Measurements from ENCODE around the gene CDC42BPA. TPM values are rescaled to one million over a fixed set of nuclear protein-coding genes. Genes with fewer than 3 reads are reported as not detected.
"Not testable (repeated sequence)": the region's sequence is repeated elsewhere in the genome, so short reads cannot be mapped to it uniquely, and the experiment has no call there.

CDC42BPA gene
- total RNA-seq, 1 donor from 2014 or later = 51.5 TPM

DNA sequence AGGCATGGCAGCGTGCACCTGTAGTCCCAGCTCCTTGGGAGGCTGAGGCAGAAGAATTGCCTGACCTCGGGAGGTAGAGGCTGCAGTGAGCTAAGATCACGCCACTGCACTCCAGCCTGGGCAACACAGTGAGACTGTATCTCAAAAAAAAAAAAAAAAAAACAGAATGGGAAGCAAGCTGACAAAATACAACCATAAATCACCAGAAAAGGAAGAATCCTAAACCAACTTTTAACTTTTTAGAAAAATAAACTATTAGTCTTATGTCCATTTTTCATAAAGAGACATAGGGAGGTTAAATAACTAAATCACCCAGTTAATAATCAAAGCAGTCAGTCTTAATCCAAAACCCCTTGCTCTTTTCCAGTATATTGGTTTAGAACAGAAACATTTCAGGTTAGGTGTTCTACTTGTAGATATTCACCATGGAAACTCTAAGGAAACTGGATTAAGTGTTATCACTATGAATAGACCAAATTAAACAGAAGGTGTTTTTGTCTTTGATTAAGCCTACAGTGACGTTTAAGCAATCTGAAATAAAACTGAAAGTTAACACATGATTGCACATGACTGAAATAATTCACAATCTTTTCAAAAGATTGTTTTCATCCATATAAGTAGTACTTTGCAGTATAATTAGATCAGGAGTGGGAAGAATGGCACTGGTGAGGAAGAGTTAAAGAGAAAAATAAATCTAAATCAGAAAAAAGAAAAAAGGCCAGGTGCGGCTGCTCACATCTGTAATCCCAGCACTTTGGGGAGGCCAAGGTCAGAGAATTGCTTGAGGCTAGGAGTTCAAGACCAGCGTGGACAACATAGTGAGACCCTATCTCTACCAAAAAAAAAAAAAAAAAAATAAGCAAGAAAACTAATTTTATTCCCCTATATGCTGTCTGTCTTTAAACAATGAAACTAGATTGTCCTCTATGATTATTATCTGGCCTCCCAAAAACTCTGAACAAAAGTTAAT is 9.6 kb downstream of the CDC42BPA start:
- no peak for DNase-seq (ENCODE audit: low spot score)

DNA sequence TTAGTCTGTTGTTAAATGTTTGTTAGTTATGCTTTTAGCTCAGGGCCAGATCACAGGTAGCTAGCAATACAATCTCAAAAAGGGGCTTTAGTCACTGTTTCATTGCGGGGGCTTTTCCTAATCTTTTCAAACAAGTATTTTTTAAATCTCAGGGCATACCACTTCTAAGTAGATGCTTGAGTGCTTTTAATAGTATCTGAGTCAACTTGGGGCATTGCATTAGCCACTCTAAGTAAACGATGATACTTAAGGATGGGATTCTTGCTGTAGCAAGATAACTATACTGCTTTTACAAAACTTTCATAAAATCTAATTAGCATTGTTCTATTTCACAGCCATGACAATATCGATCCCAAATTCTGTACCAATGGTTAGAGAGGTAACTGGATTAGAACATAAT is 11.6 kb downstream of the CDC42BPA start:
- DNase-seq (ENCODE audit: low spot score) = no peak

DNA sequence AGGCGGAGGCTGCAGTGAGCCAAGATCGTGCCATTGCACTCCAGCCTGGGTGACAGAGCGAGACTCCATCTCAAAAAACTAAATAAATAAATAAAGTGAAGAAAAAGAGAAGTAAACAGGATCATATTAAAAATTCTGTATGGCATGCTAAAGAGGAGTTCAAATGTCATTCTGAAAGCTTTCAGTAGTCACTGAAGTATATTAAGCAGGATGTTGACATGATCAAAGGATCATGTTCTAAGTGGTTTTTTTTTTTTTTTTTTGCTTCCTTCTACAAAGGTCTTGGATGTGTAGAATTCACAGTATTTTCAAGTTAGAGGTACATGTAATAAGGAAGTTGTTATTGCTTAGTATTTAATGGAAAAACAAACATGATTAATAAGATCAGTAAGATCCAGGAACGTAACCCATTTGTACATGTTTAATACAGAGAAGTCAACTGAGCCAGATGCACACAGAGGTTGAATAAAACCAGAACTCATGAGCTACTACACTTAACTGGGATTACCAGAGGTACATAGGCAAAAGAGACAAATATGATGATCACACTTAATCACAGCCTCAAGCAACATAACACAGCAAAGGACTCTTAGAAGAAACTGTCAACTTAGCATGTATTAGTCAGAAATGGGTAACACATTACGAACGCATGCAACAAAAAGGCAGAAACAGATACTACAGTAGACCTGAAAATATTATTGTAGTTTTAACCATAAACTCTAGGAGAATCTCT is 12.2 kb downstream of the CDC42BPA start:
- DNase-seq (ENCODE audit: low spot score) = no peak

DNA sequence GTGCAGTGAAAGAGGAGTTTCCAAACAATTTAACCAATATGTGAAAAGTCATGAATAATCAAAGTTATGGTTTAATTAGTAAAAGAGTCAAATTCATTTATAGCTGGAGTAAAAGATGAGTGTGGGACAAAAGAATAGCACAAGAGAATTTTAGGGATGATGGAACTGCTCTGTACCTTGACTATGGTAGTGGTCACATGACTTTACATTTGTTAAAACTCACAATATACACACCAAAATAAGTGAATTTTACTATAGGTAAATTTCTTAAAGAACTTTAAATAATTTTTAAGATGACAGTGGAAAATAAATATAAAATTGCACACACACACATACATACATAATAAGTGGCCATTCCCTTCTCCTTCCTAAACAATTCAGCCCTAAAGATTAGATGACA is 13.6 kb downstream of the CDC42BPA start:
- no peak for DNase-seq (ENCODE audit: low spot score)

DNA sequence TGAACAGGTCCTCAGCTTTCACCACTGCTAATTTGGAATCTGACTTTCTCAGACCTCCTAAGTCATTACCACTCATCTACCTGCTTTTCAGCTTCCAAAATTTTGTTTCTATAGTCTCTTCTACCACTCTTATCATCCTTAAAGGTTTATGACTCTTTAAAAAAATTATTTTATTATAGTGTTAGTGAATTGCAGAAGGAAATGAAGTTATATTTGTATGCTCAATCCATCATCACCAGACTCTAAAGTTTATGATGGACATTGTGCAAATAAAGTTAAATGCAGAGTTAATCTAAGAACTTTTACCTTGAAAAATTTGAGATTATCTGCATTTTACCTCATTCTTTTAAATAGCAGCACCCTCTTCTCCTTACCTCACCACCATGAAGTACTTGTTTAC is 14.6 kb downstream of the CDC42BPA start:
- DNase-seq (ENCODE audit: low spot score) = no peak

DNA sequence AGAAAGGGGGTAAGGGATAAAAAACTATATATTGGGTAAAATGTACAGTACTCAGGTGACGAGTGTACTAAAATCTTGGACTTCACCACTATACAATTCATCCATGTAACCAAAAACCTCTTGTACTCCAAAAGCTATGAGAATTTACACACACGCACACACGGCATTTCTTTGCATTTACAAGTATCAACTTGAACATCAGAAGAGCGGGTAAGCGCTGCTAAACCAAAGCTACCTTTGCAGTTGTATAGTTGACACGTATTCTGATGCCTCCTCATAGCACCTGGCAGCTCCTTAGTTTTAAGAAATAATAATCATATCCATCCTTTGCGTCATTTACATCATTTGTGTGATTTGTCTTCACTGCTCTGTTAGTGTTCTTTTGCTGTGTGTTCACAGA is 17.6 kb downstream of the CDC42BPA start:
- no peak for DNase-seq (ENCODE audit: low spot score)

DNA sequence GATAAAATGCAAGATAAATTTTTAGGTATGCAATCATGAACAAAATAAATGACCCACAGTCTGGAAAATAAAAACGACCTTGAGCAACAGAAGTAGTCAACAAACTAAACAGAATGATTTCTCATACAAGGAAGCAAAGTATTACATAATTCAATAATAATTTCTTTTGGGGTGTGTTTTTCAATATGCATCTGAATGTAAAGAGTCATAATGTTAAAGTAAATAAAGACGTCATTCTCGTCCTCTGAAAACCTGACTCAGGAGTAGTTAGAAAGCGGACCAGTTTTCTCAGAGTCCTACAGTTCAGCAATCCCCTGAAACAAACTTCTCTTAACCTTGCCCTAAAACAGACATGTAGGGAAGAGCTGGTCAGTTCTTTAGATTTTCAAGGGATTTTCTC is 18.6 kb downstream of the CDC42BPA start:
- no peak for DNase-seq (ENCODE audit: low spot score)

DNA sequence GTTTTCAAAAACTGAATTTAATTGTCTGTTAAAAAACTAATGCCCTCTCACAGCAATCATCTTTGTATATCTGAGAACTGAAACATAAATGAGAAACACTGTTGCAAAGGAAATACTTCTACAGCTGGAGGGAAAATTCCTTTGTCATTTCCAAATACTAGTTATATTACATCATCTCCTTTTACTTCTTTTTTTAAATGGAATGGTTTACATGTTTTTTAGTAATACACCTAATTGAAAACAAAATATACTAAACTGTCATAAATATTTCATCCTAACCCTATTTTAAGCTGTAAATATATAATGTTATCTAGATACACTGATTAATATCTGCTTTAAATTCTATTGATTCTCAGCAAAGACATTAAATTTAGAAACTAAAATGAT is 19.1 kb downstream of the CDC42BPA start:
- no peak for DNase-seq (ENCODE audit: low spot score)

DNA sequence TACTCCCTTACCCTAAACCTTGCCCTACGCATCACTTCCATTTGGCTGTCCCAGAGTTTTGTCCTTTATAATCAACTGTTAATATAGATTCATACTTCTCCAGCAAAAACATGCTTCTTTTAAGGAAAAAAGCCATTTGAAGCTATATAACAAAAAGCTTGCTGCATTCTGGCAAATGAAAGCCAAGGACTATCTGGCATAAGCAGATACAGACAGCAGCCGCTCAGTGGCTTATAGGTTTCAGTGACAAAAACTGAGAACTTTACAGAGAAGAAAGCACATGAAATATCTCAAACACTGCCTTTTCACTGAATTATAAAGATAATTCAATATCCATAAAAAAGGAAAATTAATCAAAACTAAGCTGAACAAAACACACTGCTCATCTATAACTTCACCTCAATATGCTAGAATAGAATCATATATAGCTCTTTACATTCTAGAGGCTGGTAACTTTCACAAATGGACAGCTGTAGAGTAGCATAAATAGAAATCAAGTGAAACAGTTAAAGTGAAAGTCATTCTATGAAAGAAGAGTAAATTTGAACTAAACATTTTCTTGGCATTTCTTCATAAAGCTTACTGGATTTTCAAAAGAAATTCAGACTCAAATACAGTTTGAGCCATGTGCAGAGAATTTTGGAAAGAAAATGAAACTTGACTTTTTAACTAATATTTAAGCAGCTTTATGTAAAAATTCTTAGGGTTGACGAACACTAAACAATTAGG is 19.6 kb downstream of the CDC42BPA start:
- no peak for DNase-seq (ENCODE audit: low spot score)

DNA sequence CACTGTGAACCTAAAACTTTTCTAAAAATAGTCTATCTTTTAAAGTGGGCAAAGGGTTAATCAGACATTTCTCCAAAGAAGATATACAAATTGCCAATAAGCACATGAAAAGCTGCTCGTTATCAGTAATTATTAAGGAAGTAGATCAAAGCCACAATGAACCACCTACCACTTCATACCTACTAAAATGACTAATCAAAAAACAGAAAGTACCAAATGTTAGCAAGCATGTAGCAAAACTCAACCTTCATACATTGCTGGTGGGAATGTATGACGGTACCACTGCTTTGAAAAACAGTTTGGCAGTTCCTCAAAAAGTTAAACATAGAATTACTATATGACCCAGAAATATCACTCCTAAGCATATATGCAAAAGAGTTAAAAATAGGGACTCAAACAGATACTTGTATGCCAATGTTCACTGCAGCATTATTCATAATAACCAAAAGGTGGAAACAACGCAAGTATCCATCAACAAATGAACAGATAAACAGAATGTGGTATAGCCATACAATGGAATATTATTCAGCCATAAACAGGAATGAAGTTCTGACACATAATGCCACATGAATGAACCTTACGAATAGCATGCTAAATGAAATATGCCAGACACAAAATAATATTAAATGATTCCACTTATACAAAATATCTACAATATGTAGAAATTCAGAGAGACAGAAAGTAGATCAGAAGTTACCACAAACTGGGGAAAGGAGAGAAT is 21.1 kb downstream of the CDC42BPA start:
- DNase-seq (ENCODE audit: low spot score) = no peak

DNA sequence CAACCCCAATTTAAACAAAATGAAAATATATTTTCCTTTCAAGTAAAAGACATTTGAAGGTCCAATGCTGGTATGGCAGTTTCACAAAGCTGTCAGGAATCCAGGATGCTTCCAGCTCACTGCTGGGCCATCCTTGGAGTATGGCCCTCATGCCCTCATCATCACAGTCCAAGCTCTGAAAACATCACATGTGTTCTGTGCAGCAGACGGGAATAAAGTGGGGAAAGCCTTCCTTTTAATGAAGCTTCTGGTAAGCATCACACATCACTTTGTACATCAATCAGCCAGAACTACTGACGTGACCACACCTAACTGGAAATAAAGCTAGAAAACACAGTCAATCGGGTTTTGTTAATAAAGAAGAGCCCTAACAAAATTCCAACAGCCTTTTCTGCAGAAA is 22.7 kb downstream of the CDC42BPA start:
- DNase-seq (ENCODE audit: low spot score) = no peak

DNA sequence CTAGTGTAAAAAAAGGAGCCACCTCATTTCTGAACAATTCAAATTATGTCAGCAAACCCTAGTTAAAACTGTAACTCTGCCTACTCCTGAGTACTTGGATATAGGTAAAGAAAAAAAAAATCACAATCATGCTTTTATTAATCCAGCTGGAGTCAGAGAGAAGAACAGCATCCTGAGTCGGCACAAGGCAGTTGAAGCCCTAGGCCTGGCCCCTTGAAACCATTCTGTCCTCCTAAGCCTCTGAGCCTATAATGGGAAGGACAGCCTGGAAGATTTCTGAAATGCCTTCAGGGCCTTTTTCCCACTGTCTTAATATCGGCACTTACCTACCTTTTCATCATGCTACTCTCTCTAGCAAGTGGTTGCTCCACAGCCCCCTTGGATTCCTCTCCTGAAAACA is 32.5 kb downstream of the CDC42BPA start:
- DNase-seq (ENCODE audit: low spot score) = no peak

DNA sequence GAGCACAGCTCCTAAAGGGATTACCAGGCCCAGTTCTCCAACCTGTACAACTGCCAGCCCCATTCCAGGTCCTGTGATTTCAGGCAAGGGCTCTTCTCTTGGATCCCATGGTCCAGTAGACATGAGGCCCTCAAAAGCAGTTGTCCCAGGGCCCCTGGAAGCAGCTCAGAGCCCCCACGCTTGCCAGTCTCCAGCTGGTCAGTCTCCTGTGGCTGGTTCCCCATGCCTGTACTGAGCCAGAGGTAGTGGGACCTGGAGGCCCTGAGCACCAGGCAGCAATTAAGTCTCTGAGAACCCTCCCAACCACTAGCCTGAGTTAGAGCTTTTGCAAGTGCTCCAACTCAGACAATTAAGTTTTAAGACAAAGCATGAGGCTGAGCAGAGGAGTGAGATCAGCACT is 36.9 kb downstream of the CDC42BPA start:
- DNase-seq (ENCODE audit: low spot score) = no peak

DNA sequence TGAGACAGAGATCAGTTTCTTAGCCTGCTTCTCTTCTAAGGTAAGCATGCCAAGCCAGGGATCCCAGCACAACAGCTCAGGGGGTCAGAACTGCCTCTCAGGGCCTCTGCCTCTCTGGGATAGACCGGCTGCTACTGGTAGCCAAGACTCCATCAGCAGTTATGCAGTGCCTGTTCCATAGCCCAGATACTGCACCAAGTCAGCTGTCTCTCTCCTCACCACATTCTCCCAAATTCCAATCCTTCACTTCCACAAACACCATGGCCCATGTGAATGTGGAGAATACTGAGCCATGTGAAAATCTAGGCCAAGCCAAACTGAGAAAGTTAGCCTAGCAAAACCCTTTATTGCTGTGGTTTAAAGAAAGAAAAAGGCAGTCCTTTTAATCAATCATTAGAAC is 37.5 kb downstream of the CDC42BPA start:
- DNase-seq (ENCODE audit: low spot score) = no peak

DNA sequence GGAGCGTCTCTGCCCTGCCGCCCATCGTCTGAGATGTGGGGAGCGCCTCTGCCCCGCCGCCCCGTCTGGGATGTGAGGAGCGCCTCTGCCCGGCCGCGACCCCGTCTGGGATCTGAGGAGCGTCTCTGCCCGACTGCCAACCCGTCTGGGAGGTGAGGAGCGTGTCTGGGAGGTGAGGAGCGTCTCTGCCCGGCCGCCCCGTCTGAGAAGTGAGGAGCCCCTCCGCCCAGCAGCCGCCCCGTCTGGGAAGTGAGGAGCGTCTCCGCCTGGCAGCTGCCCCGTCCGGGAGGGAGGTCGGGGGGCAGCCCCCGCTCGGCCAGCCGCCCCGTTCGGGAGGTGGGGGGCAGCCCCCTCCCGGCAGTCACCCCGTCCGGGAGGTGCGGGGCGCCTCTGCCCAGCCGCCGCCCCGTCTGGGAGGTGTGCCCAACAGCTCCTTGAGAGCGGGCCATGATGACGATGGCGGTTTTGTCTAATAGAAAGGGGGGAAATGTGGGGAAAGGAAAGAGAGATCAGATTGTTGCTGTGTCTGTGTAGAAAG is 42.1 kb downstream of the CDC42BPA start:
- not testable (repeated sequence) for DNase-seq (ENCODE audit: low spot score)

DNA sequence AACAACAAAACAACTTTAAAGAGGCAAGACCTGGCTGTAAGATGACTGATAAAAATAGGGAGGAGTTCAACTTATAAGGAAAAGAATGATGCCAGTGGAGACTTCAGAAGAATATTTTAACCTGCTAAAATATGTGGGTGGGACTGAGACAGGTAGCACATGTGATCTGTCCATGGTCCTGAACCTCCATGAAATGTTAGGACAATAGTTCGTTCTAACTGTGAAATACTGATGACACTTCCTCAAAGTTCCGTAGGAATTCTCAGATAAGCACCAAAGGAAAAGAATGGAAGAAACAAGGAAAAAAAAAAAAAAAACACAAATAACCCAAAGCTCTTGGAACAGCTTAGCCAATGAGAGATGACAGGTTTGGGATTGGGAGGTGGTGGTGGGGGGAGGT is 44.7 kb downstream of the CDC42BPA start:
- no peak for DNase-seq (ENCODE audit: low spot score)

DNA sequence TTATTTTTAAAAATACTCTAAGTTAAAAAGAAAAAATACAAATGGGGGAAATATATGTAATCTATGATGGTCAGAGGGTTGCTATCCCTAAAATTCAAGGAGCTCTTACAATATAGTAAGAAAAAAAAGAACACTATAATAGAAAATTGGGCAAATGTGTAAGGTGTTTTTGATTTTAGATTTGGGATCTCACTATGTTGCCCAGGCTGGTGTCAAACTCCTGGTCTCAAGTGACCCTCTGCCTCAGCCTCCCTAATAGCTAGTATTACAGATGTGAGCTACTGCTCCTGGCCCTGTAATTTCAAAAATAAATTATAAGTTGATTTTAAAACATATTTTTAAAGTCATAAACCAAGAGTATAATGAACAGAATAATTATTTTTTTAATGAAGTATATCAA is 45.9 kb downstream of the CDC42BPA start:
- DNase-seq (ENCODE audit: low spot score) = no peak

DNA sequence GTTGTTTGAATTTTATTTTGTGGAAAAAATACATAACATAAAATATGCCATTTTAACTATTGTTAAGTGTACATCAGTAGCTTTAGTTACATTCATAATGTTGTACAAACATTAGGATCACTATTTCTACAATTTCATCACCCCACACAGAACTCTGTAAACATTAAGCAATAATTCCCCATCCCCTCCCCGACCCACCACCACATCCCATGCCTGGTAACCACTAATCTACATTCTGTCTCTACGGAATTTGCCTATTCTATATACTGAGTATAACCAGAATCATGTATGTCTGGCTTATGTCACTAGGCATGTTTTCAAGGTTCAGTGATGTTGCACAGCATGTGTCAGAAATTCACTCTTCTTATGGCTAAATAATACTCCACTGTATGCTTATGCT is 47.7 kb downstream of the CDC42BPA start:
- DNase-seq (ENCODE audit: low spot score) = no peak

DNA sequence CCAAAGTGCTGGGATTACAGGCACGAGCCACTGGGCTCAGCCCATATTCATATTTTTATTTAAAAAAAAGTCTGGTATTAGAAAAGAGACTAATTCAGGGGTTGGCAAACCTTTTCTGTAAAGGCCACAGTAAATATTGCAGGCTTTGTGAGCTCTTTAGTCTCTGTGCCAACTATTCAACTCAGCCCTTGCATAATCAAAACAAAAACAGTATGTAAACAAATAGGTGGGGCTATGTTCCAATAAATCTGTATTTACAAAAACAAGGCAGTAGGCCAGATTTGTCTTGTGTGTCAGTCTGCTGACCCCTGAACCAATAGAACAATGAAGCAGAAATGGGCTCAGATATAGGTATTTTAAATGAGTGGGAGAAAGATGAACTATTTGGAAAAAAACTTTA is 49.3 kb downstream of the CDC42BPA start:
- DNase-seq (ENCODE audit: low spot score) = no peak

DNA sequence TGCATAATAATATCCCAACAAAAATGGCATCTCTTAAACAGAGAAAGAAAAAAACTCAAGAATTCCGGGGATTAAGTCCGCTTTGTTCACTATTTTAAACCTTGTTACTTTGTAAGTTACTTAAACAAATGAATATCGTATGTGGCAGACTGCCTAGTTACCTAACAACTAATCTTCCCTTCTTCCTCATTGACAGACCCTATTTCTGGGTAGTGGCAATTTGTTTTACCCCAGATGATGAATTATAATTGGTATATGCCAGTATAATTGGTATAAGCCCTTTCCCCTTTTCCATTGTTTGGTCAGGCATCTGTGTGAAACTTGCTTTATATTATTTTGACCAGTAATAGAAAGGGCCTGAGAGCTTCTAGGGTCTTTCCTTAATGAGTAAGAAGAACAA is 52.4 kb downstream of the CDC42BPA start:
- no peak for DNase-seq (ENCODE audit: low spot score)

DNA sequence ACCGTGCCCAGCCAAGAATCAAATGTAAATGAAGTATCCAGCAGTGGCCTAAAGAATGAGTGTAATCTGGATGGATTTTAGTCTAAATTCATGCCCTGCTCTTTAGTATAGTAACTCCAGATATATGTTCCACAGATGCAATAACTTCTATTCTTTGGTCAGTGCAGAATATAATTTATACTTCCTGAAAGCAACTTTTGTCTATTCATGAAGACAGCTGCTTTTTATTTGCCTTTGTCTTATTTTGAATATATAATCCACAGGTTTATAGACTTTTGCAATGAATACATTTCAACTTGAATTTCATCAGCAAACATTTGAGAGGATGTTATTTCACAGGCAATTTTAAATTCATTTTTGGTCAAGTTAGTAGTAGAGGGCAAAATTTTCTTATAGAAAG is 54.4 kb downstream of the CDC42BPA start:
- no peak for DNase-seq (ENCODE audit: low spot score)

DNA sequence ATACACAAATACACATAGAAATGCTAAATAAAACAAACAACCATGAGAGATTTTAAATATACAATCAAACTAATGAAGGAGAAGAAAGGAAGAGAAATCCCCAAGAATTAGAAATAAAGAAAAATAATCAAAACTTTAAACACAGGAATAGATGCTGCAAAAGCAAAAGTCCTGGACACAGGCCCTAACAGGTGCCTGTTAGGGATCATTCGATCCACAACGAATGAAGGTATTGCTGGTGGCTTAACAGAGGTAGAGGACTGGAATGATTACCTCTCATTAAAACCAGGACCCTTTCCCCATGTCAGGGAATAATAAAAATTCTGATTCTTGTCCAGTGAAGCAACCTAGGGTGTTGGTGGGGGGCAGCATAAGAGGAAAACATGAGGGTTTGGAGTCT is 56.8 kb downstream of the CDC42BPA start:
- DNase-seq (ENCODE audit: low spot score) = no peak

Data from ureter (tissue), 1 donor.